ENCODE data around the gene UNC93B1.
A peak's percentile ranks its signal among the peaks of the same experiment; 100 is the strongest.
"Not testable (repeated sequence)": the region's sequence is repeated elsewhere in the genome, so short reads cannot be mapped to it uniquely, and the experiment has no call there.

The UNC93B1 gene

DNA sequence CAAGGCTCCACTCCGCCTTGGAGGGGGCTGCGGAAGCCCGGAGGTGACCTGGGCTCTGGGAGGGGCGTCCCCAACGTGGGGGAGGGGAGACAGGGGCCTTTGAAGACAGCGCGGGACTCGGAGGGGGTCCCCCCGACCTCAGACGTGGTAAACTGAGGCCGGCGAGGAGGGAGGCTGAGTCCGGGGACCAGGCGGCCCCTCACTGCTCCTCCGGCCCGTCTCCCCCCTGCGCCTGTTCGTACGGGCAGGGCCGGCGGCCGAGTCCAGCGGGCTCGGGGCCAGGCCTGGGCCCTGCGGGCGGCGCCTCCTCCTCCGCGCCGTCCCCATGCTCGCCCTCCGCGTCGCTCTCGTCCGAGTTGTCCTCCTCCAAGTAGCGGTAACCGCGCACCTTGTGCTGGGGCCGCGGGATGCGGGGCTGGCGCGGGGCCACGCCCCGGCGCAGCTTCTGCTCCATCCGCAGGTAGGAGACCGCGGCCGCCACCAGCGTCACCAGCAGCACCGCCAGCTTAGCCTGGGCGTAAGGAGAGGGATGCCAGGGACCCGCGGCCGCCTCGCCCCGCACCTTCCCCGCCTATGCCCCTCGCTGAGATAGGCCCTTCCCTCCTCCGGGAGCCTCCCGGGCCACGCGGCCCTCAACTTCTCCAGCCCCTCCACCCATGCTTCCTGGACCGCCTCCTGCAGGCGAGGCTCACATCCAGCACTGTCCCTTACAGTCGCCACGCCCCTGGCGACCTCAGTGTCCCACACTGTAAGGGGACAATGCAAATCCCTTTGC lies 12.4 kb downstream of the UNC93B1 start:
- DNase-seq (ENCODE audit: low spot score), result not testable (repeated sequence)

DNA sequence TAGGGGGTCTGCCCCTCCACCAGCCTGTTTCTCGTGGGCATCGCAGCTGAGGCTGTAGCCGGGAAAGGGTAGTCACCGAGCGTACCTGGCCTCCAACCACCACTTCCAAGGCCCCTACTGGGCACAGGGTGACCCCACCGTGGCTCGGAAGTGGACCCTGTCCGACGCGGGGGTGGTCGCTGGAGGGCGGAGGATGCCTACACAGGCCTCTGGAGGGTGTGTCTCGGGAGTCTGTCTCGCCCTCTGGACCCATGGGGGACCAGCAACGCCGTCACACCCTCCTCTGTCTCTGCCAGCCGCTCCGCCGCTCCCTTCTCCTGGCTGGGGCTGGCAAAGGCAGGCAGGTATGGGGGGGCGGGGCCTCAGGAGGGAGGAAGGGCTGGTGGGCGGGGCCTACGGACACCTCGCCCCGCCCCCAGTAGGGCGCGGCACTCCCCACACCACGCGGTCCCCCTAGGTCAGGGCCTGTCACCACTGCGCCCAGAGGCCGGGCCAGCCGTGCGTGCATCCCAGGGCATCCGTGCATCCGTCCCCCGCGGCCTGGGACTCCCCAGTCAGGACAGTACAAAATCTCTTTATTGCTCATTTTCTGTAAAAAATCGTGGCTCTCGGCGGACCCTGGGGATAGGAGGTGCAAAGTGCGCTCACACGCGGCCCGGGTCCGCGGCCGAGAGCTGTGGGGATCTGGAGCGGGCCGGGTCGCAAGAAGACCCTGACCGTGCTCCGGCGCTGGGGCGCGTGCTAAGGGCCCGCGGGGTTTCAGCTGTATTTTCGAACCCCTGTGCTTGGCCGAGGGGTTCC lies 13.2 kb downstream of the UNC93B1 start:
- DNase-seq (ENCODE audit: low spot score), result not testable (repeated sequence)

DNA sequence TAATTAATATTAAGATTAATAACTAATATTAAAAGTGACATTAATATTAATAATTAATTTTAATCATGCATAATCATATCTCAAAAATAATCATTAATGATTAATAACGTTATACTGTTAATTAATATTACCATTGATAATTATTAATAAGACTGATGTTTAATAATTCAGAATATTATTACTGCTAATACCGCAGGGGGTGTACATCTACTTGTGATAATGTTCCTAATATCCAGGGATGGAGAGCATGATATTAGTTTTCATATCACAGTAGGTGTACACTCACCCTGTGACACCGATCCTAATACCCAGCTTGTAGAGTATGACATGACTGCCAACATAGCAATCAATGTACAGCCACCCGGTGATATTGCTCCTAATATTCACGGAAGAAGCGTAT lies 18.6 kb downstream of the UNC93B1 start:
- DNase-seq (ENCODE audit: low spot score), result not testable (repeated sequence)

DNA sequence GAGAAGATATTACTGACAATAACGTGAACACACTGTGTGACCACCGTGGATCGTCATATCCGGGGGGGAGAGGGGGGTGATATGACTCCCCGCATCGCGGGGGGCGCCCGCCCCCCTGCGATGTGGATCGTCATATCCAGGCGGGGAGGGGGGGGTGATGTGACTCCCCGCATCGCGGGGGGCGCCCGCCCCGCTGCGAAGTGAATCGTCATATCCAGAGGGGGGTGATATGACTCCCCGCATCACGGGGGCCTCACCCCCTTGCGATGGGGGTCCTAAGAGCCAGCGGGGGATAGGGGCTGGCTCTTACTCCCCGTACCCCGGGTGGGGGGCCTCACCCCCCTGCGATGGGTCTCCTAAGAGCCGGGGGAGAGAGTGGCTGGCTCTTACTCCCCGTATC lies 19.9 kb downstream of the UNC93B1 start:
- no peak for DNase-seq (ENCODE audit: low spot score)

DNA sequence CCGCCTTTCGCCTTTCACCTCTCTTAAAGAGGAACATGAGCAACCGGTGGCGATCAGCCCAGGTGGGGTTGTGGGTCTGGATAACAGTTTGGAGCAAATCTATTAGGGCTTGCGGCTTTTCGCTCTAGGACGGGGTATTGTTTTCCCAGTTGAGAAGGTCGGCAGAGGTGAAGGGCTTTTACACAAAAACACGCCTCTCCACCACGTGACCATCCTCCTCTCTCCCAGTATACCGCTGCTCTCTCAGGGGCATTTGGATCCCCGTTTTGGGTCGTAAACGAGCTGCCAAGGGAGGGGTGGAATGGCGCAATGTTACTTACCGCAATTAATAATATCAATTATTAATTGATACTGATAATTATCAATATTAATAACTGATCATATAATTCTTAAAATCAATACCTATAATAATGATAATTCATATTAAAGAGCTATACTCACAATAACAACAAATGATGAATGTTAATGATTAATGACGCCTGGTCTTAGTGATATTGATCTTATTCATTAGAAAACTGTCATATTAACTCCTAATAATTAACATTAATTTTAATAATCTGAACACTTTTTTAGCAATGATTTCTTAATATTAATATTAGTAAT lies 21.5 kb downstream of the UNC93B1 start:
- not testable (repeated sequence) for DNase-seq (ENCODE audit: low spot score)

DNA sequence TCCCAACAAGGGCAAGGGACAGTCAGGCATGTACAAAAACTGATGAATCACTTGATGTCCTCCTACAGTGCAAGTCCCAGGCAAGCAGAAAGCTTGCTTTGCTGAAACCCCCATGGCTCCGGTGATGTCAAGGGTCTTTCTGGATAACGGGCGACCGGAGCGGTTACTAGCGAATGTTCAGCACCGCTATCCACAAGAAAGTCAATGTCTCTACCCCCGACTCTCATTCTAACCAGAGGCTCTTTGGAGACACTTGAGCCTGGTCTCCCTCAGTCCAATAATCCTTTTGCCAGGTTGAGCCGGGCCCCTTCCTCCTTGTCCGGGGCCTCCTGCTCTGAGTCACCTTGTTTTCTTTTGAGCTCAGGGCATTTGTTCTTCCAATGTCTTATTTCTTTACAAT lies 22.7 kb downstream of the UNC93B1 start:
- not testable (repeated sequence) for DNase-seq (ENCODE audit: low spot score)

DNA sequence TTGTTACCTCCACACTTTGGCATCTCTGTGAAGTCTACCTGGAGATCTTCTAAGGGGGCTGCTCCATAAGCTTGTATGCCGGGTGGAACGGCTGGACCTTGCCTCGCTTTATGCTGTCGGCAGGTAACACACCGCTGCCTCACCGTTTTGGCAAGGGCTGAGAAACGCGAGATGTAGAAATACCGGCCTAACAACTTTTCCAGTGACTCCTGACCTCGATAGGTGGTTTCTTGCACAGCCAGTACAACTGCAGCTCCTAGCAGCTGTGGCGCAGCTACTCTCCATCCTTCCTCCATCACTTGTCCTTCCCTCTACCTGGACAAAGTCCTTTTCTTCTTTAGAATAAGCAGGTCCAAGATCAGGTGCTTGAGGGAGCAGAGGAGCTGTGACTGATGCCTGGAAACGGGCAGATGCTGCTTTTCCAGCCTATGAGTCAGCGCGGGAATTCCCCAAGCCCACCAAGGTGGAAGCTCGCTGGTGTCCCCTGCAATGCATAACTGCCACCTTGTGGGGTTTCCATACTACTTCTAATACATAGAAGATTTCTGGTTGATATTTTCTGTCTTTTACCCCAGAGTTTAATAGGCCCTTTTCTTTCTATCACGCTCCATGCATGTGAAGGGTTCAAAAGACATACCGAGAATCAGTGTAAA lies 25.0 kb downstream of the UNC93B1 start:
- not testable (repeated sequence) for DNase-seq (ENCODE audit: low spot score)

DNA sequence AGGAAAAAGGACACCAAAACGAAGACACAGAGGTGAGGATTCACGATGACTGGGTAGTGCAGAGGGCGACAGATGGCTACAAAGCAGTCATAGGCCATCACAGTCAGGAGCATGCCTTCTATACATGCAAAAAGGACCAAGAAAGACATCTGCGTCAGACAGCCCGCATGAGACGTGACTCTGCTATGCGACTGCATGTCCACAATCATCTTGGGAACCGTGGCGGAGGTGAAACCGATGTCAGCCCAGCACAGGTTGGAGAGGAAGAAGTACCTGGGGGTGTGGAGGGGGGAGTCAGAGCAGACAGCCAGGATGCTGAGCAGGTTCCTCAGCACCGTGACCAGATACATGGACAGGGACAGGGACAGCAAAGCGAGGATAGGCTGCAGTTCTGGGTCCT lies 29.2 kb downstream of the UNC93B1 start:
- not testable (repeated sequence) for DNase-seq (ENCODE audit: low spot score)

DNA sequence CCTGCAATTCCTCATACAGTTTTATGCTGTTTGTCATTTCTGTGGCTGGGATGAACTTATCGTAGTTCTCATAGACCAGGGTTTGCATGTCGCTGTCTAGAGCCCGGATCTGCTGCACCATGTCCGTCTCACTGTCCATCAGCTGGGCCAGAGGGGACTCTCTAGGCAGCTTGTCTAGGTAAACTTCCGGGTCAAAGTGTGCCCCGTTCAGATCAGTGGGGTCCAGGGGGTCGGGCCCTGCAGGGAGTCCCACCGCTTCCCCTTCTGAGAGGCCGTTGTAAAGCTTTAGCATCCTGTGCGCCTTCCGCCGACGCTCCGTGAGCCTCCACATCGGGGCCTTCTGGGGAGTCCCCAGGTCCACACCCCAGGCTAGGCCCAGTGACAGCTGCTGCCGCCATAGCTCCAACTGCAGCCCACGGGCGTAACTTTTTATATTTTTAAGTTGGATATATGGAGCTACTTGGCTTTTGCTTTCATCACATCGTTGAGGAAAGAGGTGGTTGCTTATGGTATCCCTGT lies 38.0 kb downstream of the UNC93B1 start:
- DNase-seq (ENCODE audit: low spot score), result not testable (repeated sequence)

DNA sequence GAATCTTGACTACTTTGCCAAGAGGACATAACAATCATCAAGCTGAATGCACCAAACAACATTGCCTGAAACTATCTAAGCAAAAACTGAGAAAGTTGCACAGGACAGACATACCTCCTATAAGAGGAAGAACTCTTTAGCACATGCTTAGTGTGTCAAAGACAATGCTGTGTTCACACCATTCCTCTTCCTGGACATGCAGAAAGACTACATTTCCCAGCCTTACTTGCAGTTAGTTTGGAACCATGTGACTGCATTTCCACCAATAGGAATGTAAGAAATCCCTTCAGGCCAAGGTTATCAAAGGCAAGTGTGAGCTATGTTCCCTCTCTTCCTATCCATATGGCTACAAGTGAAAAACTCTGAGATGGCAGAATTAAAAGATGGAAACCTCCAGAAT lies 39.2 kb downstream of the UNC93B1 start:
- DNase-seq (ENCODE audit: low spot score), result not testable (repeated sequence)

DNA sequence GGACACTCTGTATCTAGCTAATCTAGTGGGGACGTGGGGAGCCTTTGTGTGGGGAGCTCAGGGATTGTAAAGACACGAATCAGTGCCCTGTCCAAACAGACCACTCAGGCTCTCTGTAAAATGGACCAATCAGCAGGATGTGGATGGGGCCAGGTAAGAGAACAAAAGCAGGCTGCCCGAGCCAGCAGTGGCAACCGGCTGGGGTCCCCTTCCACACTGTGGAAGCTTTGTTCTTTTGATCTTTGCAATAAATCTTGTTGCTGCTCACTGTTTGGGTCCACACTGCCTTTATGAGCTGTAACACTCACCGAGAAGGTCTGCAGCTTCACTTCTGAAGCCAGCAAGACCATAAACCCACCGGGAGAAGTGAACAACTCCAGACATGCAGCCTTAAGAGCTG lies 40.0 kb downstream of the UNC93B1 start:
- not testable (repeated sequence) for DNase-seq (ENCODE audit: low spot score)

DNA sequence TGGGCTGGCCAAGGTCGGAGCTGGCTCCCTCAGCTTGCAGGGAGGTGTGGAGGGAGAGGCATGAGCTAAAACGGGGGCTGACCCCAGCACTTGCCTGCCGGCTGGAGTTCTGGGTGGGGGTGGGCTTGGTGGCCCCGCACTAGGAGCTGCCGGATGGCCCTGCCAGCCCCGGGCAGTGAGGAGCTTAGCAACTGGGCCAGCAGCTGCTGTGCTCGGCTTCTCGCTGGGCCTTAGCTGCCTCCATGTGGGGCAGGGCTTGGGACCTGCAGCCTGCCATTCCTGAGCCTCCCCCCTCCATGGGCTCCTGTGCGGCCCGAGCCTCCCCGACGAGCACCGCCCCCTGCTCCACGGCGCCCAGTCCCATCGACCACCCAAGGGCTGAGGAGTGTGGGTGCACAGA lies 40.7 kb downstream of the UNC93B1 start:
- not testable (repeated sequence) for DNase-seq (ENCODE audit: low spot score)

DNA sequence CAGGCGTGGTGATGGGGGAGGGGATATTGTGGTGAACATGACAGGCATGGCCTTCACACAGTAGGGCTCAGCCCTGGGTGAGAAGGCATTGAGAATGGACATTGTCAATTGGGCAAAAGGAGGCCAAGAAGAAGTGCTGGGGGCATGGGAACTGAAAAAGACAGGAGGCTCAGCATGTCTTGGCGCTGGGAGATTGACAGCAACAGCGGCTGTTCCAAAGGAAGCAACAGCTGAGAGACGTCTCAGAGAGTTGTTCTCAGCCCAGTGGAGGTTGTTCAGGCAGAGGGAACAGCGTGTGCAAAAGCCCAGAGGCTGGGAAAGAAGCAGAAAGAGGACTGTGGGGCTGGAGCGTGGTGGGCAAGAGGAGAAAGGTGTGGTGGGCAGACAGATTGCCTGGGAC lies 47.7 kb downstream of the UNC93B1 start:
- not testable (repeated sequence) for DNase-seq (ENCODE audit: low spot score)

DNA sequence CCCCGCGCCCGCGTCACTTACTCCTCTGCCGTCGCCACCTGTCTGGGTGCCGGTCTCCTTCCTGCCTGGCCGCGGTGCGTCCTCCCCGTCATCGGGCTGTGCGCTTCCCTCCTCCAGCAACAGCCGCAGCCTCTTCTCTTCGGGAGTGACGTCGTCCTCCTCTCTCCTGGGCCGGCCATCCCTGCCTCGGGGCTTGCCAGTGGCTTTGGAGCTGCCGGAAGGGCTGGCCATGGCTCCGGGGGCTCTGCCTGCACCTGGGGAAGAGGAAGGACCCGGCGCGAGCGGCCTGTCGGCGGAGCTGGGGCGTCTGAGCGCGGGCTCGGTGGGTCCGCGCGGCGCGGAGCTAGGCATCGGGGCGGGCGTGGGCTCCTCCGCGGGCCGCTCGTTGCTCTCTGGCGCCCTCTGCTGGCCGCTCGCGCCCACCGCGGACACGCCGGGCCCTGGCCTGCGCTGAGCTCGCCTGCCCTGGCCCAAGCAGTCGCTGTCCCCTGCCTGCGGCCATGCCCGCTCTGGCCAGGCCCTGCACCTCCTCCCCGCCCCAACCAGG lies 48.4 kb downstream of the UNC93B1 start:
- peak; percentile 73 for DNase-seq (ENCODE audit: low spot score)

DNA sequence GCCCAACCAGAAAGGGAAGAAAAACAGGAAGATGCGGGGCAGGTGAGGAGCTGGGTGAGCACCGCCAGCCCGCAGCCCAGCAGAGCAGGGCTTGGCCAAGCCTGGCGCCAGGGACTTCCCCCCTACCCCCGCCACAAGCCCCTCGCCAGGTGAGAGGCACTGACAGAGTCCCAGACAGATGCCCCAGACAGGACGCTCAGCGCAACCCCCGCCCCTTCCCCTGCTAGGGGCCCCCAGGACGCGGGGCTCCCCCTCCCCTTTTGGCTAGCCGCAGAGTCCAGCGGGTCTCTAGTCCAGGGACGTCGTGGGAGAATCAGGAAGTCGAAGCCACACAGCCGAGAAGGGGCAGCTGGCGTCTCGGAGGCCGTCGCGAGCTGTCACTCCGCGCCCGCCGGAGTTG lies 48.9 kb downstream of the UNC93B1 start:
- not testable (repeated sequence) for DNase-seq (ENCODE audit: low spot score)

DNA sequence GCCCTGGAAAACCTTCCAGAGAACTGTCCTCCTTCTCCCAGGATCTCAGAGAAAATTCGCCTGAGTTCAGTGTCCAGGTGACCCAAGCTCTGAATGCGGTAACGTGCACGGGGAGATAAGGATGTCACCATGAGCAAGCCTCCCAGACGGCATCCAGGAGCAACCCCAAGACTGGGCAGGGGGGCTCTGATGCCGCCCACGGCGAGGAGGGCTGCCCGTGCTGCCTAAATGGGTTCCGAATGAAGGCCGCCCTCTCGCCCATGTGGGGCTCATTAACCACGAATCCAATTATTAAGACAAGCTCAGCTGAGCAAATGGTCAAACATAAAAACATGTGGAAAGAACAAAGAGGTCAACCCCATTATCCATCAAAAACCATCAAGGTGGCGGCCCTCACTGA lies 49.6 kb downstream of the UNC93B1 start:
- not testable (repeated sequence) for DNase-seq (ENCODE audit: low spot score)

DNA sequence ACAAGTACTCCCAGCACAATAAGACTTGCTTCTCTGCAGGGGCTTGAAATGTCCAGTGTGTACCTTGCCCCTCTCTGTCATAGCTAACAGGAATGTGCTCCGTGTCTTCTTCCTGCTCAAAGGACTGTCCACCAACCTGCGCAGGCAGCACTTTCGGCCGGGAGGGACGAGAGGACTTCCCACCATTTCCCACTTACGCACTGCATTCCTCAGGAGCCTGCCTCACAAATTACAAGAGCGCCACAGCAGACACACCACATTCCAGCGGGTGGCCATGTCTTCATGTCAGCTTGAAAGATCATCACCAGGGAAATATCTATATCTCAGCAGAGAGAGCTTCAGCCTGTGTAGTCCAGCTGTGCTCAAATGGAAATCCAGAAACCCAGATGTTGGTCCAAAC lies 53.2 kb downstream of the UNC93B1 start:
- not testable (repeated sequence) for DNase-seq (ENCODE audit: low spot score)

DNA sequence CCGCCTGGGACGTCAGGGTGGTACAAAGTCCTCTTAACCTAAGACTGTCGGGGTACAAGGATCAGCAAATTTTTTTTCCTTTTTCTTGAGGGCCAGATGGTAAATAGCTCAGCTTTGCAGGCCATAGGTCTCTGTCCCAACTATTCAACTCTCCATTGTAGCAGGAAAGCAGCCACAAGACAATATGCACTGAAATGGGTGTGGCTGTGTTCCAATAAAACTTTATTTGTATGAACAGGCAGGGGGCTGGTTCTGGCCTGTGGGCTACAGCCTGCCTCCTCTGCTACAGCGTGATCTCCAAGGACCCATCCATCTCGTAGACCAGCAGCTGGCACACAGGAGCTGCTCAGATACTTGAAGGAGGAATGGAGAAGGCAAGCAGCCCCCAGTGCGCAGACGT lies 56.1 kb downstream of the UNC93B1 start:
- DNase-seq (ENCODE audit: low spot score), result not testable (repeated sequence)

DNA sequence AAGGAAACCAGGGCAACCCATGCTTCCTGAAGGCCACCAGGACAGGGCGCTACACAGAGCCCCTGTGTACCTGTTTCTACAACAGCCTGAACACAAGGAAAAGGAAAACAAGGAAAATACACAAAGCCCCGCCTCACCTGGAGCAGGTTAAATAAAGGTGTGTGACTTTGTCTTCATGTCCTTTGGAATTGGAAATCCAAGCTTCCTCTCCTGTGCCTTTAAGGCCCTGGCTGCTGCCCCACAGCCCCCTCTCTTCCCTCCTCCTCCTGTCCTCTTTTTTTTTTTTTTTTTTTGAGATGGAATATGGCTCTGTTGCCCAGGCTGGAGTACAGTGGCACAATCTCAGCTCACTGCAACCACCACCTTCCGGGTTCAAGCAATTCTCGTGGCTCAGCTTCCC lies 57.5 kb downstream of the UNC93B1 start:
- not testable (repeated sequence) for DNase-seq (ENCODE audit: low spot score)

DNA sequence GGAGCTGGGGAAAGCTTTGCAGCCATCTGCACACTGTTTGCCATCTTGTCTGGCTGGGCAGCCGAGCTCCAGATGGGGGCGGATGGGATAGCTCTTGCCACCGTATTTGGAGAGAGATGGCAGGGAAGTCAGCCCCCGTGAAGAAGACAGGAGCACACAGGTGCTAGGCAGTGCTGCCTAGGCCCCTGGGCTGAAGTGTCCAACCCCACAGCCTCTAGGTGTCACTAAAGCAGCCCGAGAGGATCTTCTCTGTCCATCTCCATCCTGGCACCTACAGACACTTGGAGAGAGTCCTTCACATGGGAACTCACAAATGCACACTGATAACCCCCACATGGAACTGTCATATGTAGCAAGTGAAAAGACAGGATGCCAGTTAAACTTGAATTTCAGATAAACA lies 60.5 kb downstream of the UNC93B1 start:
- not testable (repeated sequence) for DNase-seq (ENCODE audit: low spot score)

All from hepatic stellate cell (primary cell).